SK-N-SH treated with all-trans-retinoic acid at 6 μM for 48 hours (cell line): Measurements from ENCODE around the gene KIF6.

ENCODE experiments used
- ATAC-seq: fragments of 200-7000 bp; cut with Tn5 transposase; 3 replicates; pipeline ENCODE4 v1.9.1; 2020; ENCODE audit warnings: mild to moderate bottlenecking, moderate library complexity
- ARNTL ChIP-seq: fragments of 450-650 bp; formaldehyde crosslinking; IDR thresholded peaks from 2 replicates; pipeline ENCODE4 v1.5.0; 2020; ENCODE audit warnings: low read depth, mild to moderate bottlenecking, moderate library complexity, borderline replicate concordance
- BACH2 ChIP-seq: fragments of 250-450 bp; sonication (Bioruptor Pico); IDR thresholded peaks from 2 replicates; pipeline ENCODE4 v1.9.0; 2021; ENCODE audit warnings: mild to moderate bottlenecking, borderline replicate concordance
- CREB5 ChIP-seq: fragments of 250-450 bp; sonication (Bioruptor Pico); IDR thresholded peaks from 2 replicates; pipeline ENCODE4 v1.5.1; 2020; ENCODE audit warnings: low read depth, mild to moderate bottlenecking, moderate library complexity
- CSDC2 ChIP-seq: fragments of 250-450 bp; sonication (Bioruptor Pico); IDR thresholded peaks from 2 replicates; pipeline ENCODE4 v1.5.0; 2020; ENCODE audit warnings: mild to moderate bottlenecking, moderate library complexity
- ESRRG ChIP-seq: fragments of 250-450 bp; sonication (Bioruptor Pico); IDR thresholded peaks from 2 replicates; pipeline ENCODE4 v1.6.1; 2021; ENCODE audit warnings: mild to moderate bottlenecking
- GLIS3 ChIP-seq: fragments of 250-450 bp; sonication (Bioruptor Pico); IDR thresholded peaks from 2 replicates; pipeline ENCODE4 v1.5.0; 2020; ENCODE audit warnings: mild to moderate bottlenecking, moderate library complexity
- ISL1 ChIP-seq: fragments of 250-450 bp; sonication (Bioruptor Pico); IDR thresholded peaks from 2 replicates; pipeline ENCODE4 v2.1.2; 2022; ENCODE audit warnings: mild to moderate bottlenecking, moderate library complexity
- OSR1 ChIP-seq: fragments of 250-450 bp; sonication (Bioruptor Pico); IDR thresholded peaks from 2 replicates; pipeline ENCODE4 v1.8.0; 2022; ENCODE audit warnings: moderate library complexity, mild to moderate bottlenecking, inconsistent platforms
- PATZ1 ChIP-seq: fragments of 250-450 bp; sonication (Bioruptor Pico); IDR thresholded peaks from 2 replicates; pipeline ENCODE4 v1.8.0; 2020; ENCODE audit warnings: mild to moderate bottlenecking, moderate library complexity, borderline replicate concordance
- POU6F1 ChIP-seq: fragments of 250-450 bp; sonication (Bioruptor Pico); IDR thresholded peaks from 2 replicates; pipeline ENCODE4 v1.8.0; 2021; ENCODE audit warnings: low read depth, mild to moderate bottlenecking, moderate library complexity, borderline replicate concordance
- PPARA ChIP-seq: fragments of 250-450 bp; sonication (Bioruptor Pico); IDR thresholded peaks from 2 replicates; pipeline ENCODE4 v1.5.0; 2020; ENCODE audit warnings: mild to moderate bottlenecking, borderline replicate concordance
- RARB ChIP-seq: fragments of 250-450 bp; sonication (Bioruptor Pico); IDR thresholded peaks from 2 replicates; pipeline ENCODE4 v1.8.0; 2021; ENCODE audit warnings: mild to moderate bottlenecking, moderate library complexity
- SNAI2 ChIP-seq: fragments of 250-450 bp; sonication (Bioruptor Pico); IDR thresholded peaks from 2 replicates; pipeline ENCODE4 v1.5.0; 2020; ENCODE audit warnings: mild to moderate bottlenecking, moderate library complexity
- TOX ChIP-seq: fragments of 250-450 bp; sonication (Bioruptor Pico); IDR thresholded peaks from 2 replicates; pipeline ENCODE4 v1.8.0; 2021; ENCODE audit warnings: mild to moderate bottlenecking, moderate library complexity, borderline replicate concordance
- ZC3H10 ChIP-seq: fragments of 250-450 bp; sonication (Bioruptor Pico); IDR thresholded peaks from 2 replicates; pipeline ENCODE4 v1.5.1; 2021; ENCODE audit warnings: mild to moderate bottlenecking, moderate library complexity
- ZFP30 ChIP-seq: fragments of 450-650 bp; formaldehyde crosslinking; IDR thresholded peaks from 2 replicates; pipeline ENCODE4 v1.5.0; 2022; ENCODE audit warnings: mild to moderate bottlenecking, moderate library complexity
- ZNF565 ChIP-seq: fragments of 450-650 bp; formaldehyde crosslinking; conservative IDR thresholded peaks from 2 replicates; pipeline ENCODE4 v1.5.0; 2020; ENCODE audit warnings: low read depth, mild to moderate bottlenecking, moderate library complexity
- ZNF70 ChIP-seq: fragments of 450-650 bp; formaldehyde crosslinking; IDR thresholded peaks from 2 replicates; pipeline ENCODE4 v1.5.0; 2020; ENCODE audit warnings: mild to moderate bottlenecking, moderate library complexity
- ZNF8 ChIP-seq: fragments of 450-650 bp; formaldehyde crosslinking; IDR thresholded peaks from 2 replicates; pipeline ENCODE4 v1.5.0; 2020; ENCODE audit warnings: mild to moderate bottlenecking, moderate library complexity

KIF6 gene

GRCh38 chr6:39696986-39697788, 28.0 kb downstream of the KIF6 start:
- TF ChIP-seq CREB5 (CRISPR knock-in tag) (no peak), ARNTL (CRISPR knock-in tag) (no peak), SNAI2 (CRISPR knock-in tag) (no peak), PATZ1 (CRISPR knock-in tag) (no peak), ESRRG (CRISPR knock-in tag) (no peak)
- no peak for ATAC-seq

- TF ChIP-seq CREB5 (CRISPR knock-in tag) (no peak), ISL1 (CRISPR knock-in tag) (no peak), BACH2 (CRISPR knock-in tag) (no peak), OSR1 (CRISPR knock-in tag) (no peak)
- no peak for ATAC-seq
Measured at GRCh38 chr6:39695447-39695846, 29.8 kb downstream of the KIF6 start.

- TF ChIP-seq GLIS3 (CRISPR knock-in tag) (no peak), ZNF565 (CRISPR knock-in tag) (no peak), CSDC2 (CRISPR knock-in tag) (no peak)
- no peak for ATAC-seq
Measured at GRCh38 chr6:39693206-39693605, 32.0 kb downstream of the KIF6 start.

- TF ChIP-seq BACH2 (CRISPR knock-in tag) (no peak), CREB5 (CRISPR knock-in tag) (no peak), SNAI2 (CRISPR knock-in tag) (no peak), ZNF8 (CRISPR knock-in tag) (no peak)
- no peak for ATAC-seq
Measured at GRCh38 chr6:39688494-39688893, 36.7 kb downstream of the KIF6 start.

- ATAC-seq, result no peak
- TF ChIP-seq ZC3H10 (CRISPR knock-in tag) (no peak), CREB5 (CRISPR knock-in tag) (no peak), GLIS3 (CRISPR knock-in tag) (no peak), ZFP30 (CRISPR knock-in tag) (no peak), BACH2 (CRISPR knock-in tag) (no peak), PATZ1 (CRISPR knock-in tag) (no peak), TOX (no peak), OSR1 (CRISPR knock-in tag) (no peak), PPARA (no peak), SNAI2 (CRISPR knock-in tag) (no peak), ARNTL (CRISPR knock-in tag) (no peak), ZNF70 (CRISPR knock-in tag) (no peak), CSDC2 (CRISPR knock-in tag) (no peak), ZNF8 (CRISPR knock-in tag) (no peak), ISL1 (CRISPR knock-in tag) (no peak), ESRRG (CRISPR knock-in tag) (no peak), POU6F1 (CRISPR knock-in tag) (no peak), RARB (no peak)
Measured at GRCh38 chr6:39686976-39687375, 38.2 kb downstream of the KIF6 start.
